Stimulated activated CD8-positive, alpha-beta memory T cell treated with anti-CD3 and anti-CD28 coated beads, Interleukin-4, amount 100 ng/mL, for 4 hours (primary cell): ENCODE data around the gene STRIP1.
"Not testable (repeated sequence)": the region's sequence is repeated elsewhere in the genome, so short reads cannot be mapped to it uniquely, and the experiment has no call there.

ENCODE experiments used
- DNase-seq, 2 donors: peaks; one replicate each; pipeline ENCODE4 v3.0.0-alpha.2; 2020; ENCODE audit warnings: low read depth in 2 of 2, low spot score in 1 of 2

STRIP1 gene

DNA sequence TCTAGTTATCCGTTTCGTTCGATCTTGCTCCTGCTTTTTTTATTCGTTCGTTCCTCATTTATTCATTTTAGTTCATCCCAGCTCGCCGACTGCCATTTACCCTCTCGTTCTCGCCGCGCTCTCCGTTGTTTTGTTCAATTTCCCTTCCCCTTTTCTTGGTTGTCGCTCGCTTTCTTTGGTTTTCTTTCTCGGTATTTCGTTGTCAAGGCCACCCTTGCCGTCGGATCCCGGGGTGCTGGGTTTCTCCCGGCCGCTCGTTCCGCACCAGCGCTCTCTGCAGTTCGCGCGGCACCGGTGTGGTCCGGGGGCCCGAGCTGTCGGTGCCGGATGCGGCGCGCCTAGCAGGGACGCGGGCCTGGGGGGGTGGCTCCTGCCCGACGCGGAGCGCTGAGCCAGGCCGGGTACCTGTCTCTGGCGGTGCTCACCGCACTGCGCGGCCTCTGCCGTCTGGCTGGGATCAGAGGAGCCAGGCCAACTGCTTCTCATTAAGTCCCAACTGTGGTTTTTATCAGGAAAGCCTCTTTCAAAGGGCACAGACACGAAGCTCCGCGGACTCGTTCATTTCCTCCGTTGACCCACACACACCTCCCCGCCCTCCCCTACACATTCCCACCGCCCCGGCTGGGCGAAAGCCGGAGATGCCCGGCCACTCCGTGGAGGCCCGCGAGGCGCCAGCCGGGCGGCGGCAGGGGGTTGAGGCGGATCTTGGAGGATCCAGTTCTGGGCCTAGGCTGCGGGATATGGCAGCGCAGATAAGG is 34.4 kb downstream of the STRIP1 start:
- no peak for DNase-seq

DNA sequence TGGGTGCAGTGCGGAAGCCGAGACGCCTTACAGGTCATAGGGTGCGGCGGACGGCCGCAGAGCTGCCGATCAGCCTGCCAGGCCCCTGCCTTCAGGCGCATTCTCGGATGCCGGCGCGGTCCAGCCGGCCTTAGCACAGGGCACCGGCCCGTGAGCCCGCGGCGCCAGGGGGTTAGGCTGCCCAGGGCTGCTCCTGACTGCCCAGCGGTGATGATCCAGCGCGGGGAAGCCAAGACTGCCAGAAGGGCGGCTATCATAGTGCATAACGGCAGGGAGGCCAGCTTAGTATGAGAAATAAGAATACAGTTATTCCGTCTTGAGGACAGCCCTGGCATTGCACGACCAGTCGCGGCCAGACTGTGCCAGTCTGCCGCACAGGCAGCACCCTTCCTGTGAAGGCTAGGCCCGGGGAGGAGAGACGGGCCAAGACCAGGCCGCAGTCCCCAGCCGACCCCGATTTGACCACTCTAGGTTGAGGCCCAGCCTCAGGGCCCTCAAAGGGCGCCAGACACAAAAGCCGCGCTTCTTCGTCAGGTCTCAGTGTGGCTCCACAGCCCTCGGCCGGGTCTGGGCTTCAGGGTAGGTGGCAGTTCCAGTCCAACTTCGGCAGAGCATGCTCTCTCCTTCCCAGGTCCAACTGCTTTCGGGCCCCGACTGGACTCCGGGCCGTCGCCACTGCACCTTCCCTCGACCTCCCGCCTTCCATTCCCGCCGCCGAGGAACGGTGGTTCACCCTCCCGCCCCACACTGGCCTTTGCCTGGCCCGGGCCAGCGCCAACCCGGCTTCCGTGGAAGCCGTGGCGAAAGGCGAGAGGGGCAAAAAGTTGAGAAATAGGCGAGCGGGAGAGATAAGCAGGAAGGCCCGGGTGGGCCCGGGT is 35.2 kb downstream of the STRIP1 start:
- no peak for DNase-seq

DNA sequence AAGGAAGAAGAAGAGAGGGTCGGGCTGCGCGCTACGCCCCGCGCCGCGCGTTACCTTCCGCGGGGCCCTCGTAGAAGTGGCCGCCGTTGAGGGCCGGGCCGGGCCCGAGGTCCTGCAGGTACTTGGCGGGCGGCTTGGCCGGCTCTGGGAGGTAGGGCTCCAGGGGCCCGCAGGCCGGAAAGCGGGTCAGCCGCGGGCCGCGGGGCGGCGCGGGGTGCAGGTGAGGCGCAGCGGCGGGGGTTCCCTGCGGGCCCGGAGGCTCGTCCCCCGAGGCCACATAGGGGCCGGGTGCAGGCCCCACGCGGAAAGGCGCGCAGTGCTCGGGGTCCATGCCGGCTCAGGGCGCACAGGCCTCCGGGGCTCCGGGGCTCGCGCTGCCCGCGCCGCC is 35.9 kb downstream of the STRIP1 start:
- no peak for DNase-seq

DNA sequence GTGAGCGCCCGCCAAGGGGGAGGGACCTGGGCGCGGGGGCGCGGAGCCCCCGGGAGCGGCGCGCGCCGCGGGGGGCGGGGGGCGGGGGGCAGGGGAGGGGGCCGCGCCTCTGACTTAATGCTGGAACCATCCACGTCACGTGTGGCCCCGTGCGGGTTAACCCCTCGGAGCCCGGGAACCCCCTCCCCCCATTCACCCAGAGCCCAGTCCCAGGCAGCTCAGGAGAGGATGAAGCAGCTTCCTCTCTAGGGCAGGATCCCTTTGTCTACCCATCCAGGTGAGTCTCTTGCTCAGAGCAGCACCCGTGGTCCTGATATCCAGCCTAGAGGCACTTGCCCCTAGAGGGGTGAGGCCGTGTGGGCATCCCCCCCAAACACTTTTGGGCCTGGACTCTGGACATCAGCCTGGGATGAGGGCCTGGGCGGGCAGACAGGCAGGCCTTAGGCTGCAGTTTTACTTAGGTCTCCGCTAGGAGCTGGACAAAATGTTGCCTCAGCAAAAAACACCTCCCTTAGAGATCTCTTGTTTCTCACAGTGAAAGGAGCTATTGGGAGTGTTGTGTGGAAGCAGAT is 36.3 kb downstream of the STRIP1 start, which contains the start of gene ALX3:
ALX3 (minus strand) TSS at position 2 of the 572 bp plus-strand sequence. CDS start 60 bp downstream, outside the sequence.
- DNase-seq, result no peak

DNA sequence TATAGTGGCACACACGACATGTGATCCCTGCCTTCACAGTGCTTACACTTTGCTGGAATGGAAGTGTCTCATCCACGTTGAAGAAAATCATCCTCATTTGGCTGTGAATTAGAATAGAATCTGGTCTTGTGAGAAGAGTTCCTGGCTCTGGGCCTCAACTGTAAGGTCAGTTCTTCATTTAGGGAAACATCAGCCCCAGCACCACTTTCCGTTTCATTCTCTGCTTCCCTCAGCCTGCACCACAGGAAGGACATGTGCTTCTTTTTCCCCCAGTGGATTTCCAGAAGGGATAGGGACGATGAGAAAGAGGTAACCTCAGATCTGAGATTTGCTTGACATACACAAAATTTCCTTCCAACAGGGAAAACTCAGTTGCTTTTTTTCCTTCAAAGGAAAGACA is 39.7 kb downstream of the STRIP1 start:
- no peak for DNase-seq

DNA sequence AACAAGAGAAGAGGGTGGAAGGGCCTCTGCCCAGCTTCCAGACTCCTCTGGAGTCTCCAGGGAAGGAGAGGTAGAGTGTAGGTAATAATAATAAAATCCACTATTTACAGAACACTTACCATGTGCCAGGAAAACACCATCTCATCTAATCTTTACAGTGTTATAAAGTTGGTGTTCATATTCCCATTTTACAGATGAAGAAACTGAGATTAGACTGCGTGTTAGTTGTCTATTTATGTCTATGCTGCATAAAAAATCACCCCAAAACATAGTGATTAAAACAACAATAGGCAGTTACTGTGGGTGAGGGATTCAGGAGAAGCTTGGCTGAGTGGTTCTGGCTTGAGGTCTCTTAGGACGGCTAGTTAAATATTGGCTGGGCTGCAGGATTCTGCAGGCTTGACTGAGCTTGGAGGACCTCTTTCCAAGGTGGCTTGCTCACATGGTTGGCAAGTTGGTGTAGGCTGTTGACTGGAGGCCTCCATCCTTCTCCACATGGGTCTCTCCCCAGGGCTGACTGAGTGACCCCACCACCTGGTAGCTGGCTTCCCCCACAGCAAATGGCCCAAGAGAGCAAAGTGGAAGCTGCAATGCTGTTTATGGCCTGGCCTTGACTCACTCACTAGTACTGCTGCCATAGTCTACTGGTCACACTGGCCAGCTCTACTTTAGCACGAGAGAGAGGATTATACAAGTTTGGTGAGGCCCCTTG is 42.5 kb downstream of the STRIP1 start:
- no peak for DNase-seq

DNA sequence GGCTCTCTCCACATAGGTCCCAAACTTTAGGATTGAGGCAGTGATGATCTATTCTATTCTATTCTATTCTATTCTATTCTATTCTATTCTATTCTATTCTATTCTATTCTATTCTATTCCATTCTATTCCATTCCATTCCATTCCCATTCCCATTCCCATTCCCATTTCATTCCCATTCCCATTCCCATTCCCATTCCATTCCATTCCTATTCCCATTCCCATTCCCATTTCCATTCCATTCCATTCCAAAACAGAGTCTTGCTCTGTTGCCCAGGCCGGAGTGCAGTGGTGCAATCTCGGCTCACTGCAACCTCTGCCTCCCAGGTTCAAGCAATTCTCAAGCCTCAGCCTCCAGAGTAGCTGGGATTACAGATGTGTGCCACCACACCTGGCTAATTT is 45.6 kb downstream of the STRIP1 start:
- DNase-seq, result not testable (repeated sequence)

DNA sequence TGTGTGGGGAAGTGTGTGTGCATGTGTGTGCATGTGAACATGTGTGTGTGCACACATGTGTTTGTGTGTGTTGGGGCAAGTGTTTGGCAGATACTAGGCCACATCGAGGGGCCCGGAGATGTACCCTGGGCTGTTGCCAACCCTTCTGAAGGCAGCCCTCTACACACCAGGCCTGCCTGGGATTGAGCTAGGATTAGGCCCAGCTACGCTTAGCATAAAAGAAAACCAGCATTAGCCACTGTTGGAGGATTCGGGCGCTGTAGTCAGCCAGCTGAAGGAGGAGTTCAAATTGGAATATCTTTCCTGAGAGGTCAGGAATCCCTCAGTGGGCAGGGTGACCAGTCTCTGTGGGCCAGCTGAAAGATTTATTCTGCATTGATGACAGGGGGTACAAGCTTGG is 46.6 kb downstream of the STRIP1 start:
- no peak for DNase-seq

DNA sequence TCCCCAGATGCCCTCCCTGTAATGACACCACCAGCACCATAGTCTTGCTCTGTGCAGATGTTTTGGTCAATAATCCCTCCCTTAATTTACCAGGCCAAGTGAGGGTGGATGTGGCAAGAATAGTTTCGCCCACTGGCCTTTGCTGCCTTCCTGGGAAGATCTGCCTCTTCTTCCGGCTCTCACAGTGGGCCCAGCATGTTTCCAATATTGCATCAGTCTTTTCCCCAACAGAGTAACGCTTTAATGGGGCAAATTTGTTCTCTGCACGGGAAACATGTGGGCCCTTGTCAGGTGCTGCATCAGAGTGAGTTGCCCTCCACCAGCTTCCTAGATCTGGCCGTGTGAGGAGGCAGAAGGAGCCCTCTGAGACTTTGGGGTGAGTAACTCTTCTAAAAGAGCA is 48.1 kb downstream of the STRIP1 start:
- DNase-seq, result no peak

DNA sequence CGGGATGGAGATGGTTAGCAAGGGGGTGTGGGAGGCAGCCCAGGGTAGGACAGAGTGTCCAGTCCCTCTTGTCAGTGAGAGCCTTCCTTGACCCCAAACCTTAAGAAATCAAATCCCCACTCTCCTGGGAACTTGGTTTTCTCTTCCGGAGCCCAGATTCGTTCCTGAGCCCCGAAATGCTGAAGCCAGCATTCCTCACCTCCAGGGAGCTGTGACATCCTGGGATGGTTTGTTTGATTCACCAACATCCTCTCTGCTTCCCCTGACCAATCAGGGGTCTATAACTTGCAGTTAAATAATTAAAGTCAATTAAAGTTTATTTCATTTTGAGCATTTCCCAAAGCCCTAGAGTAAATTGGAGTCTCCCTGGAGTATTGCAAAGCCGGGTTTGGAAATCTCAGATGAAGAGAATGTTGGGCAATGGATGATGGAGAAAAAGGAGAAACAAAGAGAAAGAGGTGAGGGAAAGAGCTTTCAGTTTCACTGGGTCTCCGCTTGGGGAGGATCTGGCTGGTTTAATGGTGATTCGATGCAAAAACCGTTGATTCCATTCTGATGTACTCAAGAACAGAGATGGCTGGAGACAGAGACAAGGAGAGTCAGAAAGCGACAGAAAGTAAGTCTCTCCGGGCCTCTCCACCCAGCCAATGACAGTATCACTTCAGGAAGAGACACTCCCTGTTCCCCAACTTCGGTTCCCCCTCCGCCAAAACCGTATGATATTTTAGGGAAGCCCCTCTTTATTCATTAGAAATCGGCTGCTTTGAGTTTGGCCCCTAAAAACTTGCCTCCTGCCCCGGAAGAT is 48.8 kb downstream of the STRIP1 start:
- no peak for DNase-seq

DNA sequence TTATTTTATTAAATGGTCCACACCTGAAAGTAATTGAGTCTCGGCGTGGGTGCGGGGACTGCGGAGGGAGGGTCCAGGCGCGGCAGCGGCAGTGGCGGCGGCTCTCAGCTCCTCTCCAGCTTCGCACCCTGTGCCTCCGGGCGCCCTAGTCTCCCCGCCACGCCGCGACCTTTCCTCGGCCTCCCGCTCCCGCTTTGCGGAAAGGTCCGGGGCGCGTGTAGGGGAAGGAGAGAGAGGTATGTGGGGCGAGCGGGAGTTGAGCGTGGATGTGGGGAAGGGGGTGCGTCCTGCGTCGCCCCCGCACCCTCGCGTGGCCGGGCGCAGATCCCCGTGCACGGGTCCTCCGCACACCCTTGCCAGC is 49.4 kb downstream of the STRIP1 start:
- no peak for DNase-seq

DNA sequence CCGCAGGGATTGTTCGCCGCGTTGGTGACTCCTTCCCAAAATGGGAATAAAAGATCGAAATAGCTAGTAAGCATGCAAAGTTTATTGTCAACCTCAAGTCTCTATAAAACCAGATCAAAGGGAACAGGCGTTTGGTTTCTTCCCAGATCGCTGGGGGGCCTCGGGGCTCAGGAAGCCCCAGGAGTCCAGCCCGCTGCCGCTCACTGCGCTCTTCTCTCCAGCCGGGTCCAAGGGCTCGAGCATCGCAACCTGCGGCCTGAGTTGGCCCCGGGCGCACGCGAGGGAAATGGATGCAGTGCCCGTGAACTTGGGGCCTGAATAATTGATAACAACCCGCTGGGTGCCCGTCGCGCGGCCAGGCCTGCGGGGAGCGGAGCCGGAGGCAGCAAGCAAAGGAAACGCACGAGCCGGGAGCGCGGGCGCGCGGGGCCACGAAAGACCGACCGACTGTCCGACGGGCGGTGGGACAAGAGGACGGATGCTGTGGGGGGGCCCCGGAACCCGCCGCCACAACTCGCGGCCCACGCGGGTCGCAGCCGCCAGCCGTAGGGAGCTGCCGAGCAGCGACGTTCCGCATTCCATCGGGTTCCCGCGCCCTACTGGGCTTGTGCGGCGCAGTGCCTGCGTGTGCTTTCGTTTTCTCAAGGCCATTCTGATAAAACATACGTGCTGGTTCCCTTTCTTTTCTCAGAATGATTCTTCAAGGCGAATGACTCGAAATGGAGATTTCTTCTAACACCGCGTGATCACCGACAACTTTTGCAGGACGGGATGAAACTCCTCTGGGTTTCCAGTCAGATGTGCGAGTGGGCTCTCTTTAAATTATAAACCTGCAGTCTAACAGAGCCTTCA is 50.0 kb downstream of the STRIP1 start:
- no peak for DNase-seq

DNA sequence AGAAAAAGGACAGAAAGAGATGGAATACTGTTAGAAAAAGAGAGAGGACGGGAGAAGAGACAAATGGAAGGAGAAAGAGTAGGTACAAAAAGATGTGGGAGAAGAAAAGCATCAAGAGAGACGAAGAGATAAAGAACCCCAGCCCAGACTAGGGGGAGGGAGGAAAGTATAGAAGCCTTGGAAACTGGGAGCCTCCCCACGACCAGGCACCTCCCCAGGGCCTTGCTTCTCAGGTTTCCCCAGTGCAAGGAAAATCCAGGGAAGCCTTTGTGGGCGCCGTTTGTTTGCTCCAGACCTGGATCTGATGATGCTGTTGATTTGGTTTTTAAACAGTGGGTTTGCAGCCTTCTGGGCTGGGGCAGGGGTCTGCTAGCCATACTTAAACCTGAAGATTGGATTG is 51.2 kb downstream of the STRIP1 start:
- DNase-seq, result no peak

DNA sequence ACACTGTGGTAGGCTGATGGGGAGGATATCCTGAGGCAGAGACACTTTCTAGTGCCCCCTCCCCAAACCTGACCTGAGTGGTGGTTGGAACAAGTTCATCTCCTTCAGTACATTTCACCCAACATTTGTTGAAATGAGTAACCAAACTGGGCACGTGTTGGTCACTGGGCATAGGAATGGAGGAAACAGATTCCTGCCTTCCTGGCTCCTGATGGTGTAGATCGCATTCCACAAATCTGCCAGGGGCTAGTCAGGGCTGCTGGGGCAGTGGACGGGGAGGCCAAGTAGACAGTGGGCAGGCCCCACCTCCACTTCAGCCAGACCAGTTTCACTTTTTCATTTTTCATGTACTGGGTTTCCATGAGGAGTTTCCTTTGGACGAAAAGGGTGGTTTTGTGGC is 52.5 kb downstream of the STRIP1 start:
- DNase-seq, result no peak

DNA sequence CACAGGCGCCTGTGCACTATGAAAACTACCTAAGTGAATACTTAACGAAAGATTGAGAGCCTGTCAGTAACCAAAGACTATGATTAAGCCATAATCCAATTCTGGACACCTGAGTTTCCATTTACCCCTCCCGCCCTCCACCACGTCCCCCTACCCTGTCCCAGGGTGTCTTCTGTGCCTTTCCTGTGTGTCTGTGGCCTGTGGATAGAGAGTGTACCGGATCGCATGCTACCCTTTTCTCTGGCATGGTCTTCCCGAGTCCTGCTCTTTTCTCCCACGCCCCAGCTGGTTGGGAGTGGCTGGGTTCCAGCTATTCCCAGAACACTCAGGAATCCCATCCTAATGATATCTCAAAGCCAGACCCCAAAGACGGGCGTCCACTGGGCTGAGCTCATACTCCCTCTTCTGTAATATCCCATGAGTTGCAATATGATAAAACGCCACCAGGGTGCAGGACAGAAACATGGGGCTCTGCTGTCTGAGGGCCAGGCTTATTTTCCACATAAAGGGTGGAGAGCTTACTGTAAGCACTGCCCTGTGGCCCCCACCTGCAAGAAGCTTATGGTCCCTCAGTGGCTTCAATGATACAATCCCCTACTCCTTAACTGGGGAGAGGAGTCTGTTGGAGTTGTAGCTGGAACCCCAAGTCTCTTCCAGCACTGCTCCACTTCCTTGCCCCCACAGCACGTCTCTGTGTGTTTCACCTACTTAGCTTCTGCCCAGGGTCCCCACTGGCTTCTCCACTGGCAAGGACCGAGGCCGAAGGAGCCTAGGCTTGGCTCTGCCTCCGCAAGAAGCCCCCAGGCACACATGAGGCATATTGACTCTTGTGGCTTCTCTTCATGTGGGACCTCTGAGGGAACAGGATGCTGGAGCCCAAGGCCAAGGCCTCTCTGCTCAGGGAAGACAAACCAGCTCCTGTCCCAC is 53.7 kb downstream of the STRIP1 start:
- DNase-seq, result no peak

DNA sequence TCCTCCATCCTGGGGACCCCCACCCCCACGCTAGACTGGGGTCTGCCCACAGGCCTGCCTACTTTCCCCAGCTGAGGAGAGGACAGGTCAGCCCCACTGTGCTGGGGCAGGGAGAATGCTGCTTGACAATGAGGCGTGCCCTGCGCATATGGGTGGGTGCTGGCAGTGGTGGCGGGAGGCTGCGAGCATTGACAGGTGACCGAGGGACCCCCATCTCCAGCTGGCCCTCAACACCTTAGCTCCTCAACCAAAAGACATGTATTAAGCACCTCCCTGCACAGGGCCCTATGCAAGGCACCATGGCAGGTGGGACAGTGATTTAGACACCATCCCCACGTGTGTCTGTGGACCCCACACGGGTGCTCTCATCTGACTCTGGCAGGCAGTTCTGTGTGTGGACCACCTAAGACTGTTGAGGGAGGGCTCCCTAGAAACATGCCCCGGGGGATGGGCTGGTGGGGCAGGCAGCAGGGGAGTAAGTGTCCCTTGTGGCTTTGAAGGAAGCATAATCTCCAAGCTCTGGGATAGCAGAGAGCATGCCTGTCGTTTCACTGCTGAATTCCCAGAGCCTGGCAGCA is 54.4 kb downstream of the STRIP1 start:
- no peak for DNase-seq

DNA sequence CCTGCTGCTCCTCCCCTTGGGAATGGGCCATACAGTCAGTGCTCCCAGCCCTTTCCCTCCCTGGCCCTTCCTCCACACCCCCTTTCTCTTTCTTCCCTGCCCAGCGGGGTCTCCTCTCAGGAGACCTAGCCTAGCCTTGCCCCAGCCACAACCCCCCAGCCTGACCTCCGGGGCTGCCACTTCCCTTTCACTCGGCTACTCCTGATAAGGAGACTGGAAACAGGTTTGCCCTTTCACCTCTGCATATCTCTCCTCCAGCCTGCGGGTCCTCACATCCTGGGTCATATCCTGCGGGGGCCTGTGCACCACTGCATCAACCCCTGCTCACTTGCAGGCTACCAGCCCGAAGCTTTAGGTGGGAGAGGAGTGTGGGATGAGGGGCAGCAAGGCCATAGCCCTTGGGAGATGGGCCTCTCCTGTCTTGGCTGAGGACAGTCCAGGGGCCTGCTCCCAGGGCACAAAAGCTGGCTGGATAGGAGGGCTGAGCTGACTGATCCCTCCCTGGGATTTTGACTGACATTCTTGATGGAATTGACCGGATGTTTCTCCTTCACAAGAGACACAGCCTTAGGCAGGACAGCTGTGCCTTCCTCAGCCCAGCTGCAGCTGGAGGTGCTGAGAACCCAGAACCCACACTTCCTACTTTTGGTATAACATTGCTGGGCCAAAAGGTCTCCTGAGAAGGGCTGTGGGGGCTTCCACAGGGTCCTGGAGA is 55.3 kb downstream of the STRIP1 start:
- DNase-seq, result no peak

DNA sequence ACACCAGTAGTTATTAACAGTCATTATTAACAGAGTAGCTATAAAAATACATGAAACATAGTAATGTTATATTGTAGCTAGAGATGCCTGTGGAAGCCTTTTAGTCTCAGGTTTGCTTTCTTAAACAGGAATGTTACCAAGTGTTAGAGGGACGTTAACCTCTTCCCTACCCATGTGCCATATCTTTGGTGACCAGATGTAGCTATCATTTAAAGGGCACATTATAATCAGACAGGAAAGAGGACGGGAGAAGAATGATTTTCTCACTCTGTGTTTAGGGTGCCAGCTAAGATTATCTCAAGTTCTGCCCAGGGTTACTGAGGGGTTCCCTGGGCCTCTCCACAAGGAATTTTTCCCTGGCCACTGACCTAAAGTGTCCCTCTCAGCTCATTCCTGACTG is 57.0 kb downstream of the STRIP1 start:
- no peak for DNase-seq
